Measurements from ENCODE around the gene HLF. TPM values are rescaled to one million over a fixed set of nuclear protein-coding genes. Genes with fewer than 3 reads are reported as not detected.

The HLF gene
- total and polyA plus RNA-seq, 2 donors (not counting 3 experiments of a cell fraction or from before 2014, with no cell fraction given) = not detected

DNA sequence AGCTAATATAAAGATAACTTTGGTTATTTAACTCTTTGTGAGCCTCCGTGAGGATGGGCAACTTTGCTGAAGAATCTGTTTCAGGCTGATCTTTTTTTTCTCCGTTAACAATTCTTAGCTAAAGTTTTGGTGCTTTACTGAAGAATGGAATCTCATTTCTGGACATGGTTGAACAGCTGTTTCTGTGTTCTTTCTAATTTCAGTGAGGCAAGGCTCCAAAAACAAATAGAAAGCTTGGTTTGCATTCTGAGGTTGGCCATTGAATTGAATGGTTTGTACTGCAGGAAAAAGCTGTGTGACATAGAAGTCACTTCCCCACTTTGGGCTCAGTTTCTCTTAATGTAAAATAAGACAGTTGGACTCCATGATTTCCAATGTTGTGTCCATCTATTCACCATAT, 22.3 kb upstream of the HLF start:
- intact Hi-C loops (cut with micrococcal nuclease) = no loop called here
- H3K9me3 ChIP-seq (replicated peaks; ENCODE audit: control insufficient read depth, insufficient read depth, low read length) = no peaks in the 10 kb centered on the region
- H3K79me2 ChIP-seq (ENCODE audit: control insufficient read depth, insufficient read depth, low read length) = no peaks in the 10 kb centered on the region
- TF ChIP-seq POLR2A (IDR thresholded peaks at IDR 0.05; ENCODE audit: low read depth, low read length) (no peak), POLR2AphosphoS5 (IDR thresholded peaks at IDR 0.05; ENCODE audit: insufficient read depth, low read depth, low read length) (no peak), JUN (IDR thresholded peaks at IDR 0.05; ENCODE audit: borderline replicate concordance, insufficient read depth, insufficient read length, low read depth) (no peak), EZH2 (IDR thresholded peaks at IDR 0.05; ENCODE audit: borderline replicate concordance, low read depth, low read length, severe bottlenecking) (no peak), MYC (IDR thresholded peaks at IDR 0.05; ENCODE audit: low read depth, low read length) (no peak), FOS (IDR thresholded peaks at IDR 0.05; ENCODE audit: borderline replicate concordance, insufficient read depth, low read length) (no peak)
- TF ChIP-seq, protein P1, sequence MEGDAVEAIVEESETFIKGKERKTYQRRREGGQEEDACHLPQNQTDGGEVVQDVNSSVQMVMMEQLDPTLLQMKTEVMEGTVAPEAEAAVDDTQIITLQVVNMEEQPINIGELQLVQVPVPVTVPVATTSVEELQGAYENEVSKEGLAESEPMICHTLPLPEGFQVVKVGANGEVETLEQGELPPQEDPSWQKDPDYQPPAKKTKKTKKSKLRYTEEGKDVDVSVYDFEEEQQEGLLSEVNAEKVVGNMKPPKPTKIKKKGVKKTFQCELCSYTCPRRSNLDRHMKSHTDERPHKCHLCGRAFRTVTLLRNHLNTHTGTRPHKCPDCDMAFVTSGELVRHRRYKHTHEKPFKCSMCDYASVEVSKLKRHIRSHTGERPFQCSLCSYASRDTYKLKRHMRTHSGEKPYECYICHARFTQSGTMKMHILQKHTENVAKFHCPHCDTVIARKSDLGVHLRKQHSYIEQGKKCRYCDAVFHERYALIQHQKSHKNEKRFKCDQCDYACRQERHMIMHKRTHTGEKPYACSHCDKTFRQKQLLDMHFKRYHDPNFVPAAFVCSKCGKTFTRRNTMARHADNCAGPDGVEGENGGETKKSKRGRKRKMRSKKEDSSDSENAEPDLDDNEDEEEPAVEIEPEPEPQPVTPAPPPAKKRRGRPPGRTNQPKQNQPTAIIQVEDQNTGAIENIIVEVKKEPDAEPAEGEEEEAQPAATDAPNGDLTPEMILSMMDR (IDR thresholded peaks at IDR 0.05; ENCODE audit: extremely low read depth in 1 of 2, insufficient read depth in 1 of 2, low read depth in 1 of 2, low read length in 2 of 2) = no peak
- TF ChIP-seq, protein P2, sequence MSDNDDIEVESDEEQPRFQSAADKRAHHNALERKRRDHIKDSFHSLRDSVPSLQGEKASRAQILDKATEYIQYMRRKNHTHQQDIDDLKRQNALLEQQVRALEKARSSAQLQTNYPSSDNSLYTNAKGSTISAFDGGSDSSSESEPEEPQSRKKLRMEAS (IDR thresholded peaks at IDR 0.05; ENCODE audit: insufficient read depth, insufficient read length) = no peak
- no peaks in the 10 kb centered on the region for H3K36me3 ChIP-seq (ENCODE audit: control insufficient read depth in 2 of 2, extremely low read depth in 1 of 2, insufficient read depth in 2 of 2, low read length in 2 of 2)
- H3K4me2 ChIP-seq (ENCODE audit: insufficient read depth, low read length) = no peak overlapping the region
- H2AFZ ChIP-seq (ENCODE audit: low read depth, low read length) = no peak overlapping the region
- H3K27me3 ChIP-seq (ENCODE audit: control insufficient read depth in 2 of 2, insufficient read depth in 2 of 2, low read length in 2 of 2) = peaks cover 0 to 22% of the 10 kb centered on the region in 2 experiments
- no peak overlapping the region for H3K27ac ChIP-seq (ENCODE audit: insufficient read depth, low read depth, low read length)
- dilution Hi-C loops (cut with MboI; ENCODE audit: extremely low pct_ligation_motif_present, low sequenced_read_pairs) = no loop called here
- no peak overlapping the region for H3K9ac ChIP-seq (replicated peaks; ENCODE audit: extremely low read depth, insufficient read depth, low read length)
- CTCF ChIA-PET = interaction anchor here (0.8 to 1.0 kb wide), 3 partner anchors 8 to 17 kb away, joined by 3 to 4 read pairs (median 3); no protein-coding TSS in a partner anchor
- DNase-seq (ENCODE audit: low read depth, low spot score) (no peak), FAIRE-seq (no peak)
- H3K4me1 ChIP-seq (ENCODE audit: control insufficient read depth, extremely low read depth, insufficient read depth, low read length) = peaks cover 3% of the 10 kb centered on the region
- no peaks in the 10 kb centered on the region for H4K20me1 ChIP-seq (replicated peaks; ENCODE audit: control insufficient read depth, extremely low read depth, insufficient read depth, low read length)
- no peaks in the 10 kb centered on the region for H3K9me1 ChIP-seq (replicated peaks; ENCODE audit: control insufficient read depth, extremely low read depth, insufficient read depth, low read length)
- H3K4me3 ChIP-seq (replicated peaks in 1 of 3; ENCODE audit: insufficient read depth in 1 of 3, low read depth in 1 of 3, low read length in 3 of 3) = no peak overlapping the region
- no TSS peak for BruUV-seq (replicated peaks)
- POLR2A ChIA-PET = no interaction called here

Data from endothelial cell of umbilical vein (primary cell).